Ishikawa (cell line): ENCODE measurements around the gene GMEB2.

Experiments
- CREB1 ChIP-seq: IDR thresholded peaks from 2 replicates; pipeline ENCODE4 v1.6.1; 2012; ENCODE audit warnings: low read depth
- EP300 ChIP-seq: IDR thresholded peaks from 2 replicates; pipeline ENCODE4 v1.6.1; 2012; ENCODE audit warnings: borderline replicate concordance
- RAD21 ChIP-seq: IDR thresholded peaks from 2 replicates; pipeline ENCODE4 v1.6.1; 2012; ENCODE audit warnings: low read depth
- TEAD4 ChIP-seq: IDR thresholded peaks from 2 replicates; pipeline ENCODE4 v1.6.1; 2012
- YY1 ChIP-seq: IDR thresholded peaks from 2 replicates; pipeline ENCODE4 v1.6.1; 2012; ENCODE audit warnings: low read depth
- TF ChIP-seq, protein P1 (sequence below): IDR thresholded peaks from 2 replicates; pipeline ENCODE4 v1.6.1; 2012
- TF ChIP-seq, protein P2 (sequence below): IDR thresholded peaks from 2 replicates; pipeline ENCODE4 v1.6.1; 2012; ENCODE audit warnings: low read depth, mild to moderate bottlenecking

DNA sequence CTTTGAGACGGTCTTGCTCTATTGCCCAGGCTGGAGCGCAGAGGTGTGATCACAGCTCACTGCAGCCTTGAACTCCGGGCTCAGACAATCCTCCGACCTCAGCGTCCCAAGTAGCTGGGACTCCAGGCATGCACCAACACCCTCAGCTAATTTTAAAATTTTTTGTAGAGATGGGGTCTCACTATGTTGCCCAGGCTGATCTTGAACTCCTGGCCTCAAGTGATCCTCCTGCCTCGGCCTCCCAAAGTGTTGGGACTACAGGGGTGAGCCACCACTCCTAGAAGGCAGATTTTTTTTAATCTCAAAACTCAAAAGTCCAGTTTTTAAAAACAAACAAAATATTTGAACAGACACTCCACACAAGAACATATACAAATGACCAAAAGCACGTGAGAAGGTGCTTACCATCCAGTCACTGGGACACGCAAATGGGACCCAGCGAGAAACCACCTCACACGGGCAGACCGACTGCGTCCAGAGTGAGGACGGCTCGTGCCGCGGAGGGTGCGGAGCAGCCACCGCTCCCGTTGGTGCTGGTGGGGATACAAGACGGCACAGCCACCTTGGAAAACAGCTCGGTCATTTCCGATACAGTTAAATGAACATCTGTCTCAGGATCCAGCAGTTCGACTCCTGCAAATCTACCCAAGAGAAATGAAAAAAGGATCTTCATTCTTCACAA, 44.4 kb downstream of the GMEB2 start:
- TF ChIP-seq CREB1: no peak
- TF ChIP-seq EP300: no peak
- no peak for TF ChIP-seq TEAD4
- TF ChIP-seq, protein P1, sequence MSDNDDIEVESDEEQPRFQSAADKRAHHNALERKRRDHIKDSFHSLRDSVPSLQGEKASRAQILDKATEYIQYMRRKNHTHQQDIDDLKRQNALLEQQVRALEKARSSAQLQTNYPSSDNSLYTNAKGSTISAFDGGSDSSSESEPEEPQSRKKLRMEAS: no peak
- TF ChIP-seq YY1: no peak
- TF ChIP-seq RAD21: no peak
- TF ChIP-seq, protein P2, sequence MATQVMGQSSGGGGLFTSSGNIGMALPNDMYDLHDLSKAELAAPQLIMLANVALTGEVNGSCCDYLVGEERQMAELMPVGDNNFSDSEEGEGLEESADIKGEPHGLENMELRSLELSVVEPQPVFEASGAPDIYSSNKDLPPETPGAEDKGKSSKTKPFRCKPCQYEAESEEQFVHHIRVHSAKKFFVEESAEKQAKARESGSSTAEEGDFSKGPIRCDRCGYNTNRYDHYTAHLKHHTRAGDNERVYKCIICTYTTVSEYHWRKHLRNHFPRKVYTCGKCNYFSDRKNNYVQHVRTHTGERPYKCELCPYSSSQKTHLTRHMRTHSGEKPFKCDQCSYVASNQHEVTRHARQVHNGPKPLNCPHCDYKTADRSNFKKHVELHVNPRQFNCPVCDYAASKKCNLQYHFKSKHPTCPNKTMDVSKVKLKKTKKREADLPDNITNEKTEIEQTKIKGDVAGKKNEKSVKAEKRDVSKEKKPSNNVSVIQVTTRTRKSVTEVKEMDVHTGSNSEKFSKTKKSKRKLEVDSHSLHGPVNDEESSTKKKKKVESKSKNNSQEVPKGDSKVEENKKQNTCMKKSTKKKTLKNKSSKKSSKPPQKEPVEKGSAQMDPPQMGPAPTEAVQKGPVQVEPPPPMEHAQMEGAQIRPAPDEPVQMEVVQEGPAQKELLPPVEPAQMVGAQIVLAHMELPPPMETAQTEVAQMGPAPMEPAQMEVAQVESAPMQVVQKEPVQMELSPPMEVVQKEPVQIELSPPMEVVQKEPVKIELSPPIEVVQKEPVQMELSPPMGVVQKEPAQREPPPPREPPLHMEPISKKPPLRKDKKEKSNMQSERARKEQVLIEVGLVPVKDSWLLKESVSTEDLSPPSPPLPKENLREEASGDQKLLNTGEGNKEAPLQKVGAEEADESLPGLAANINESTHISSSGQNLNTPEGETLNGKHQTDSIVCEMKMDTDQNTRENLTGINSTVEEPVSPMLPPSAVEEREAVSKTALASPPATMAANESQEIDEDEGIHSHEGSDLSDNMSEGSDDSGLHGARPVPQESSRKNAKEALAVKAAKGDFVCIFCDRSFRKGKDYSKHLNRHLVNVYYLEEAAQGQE: no peak
